Immature natural killer cell (primary cell): Measurements from ENCODE around the gene FAF2. TPM values are rescaled to one million over a fixed set of nuclear protein-coding genes. Genes with fewer than 3 reads are reported as not detected.
A peak's percentile ranks its signal among the peaks of the same experiment; 100 is the strongest.
"Not testable (repeated sequence)": the region's sequence is repeated elsewhere in the genome, so short reads cannot be mapped to it uniquely, and the experiment has no call there.

Experiments
- DNase-seq, 3 donors: peaks; one replicate each; pipeline ENCODE4 v3.0.0; 2022; ENCODE audit warnings: mixed read lengths in 1 of 3
- H3K27ac Mint-ChIP-seq, 6 donors: one replicate each; pipeline ENCODE4 v1.8.0; 2020; ENCODE audit warnings: mixed read lengths in 6 of 6, mild to moderate bottlenecking in 5 of 6, inconsistent platforms in 4 of 6, moderate library complexity in 3 of 6
- H3K27me3 Mint-ChIP-seq, 3 donors: one replicate each; pipeline ENCODE4 v1.8.0; 2020 to 2021; ENCODE audit warnings: low read depth in 3 of 3, mild to moderate bottlenecking in 3 of 3, mixed read lengths in 3 of 3, moderate library complexity in 3 of 3, inconsistent platforms in 1 of 3
- H3K36me3 Mint-ChIP-seq, 3 donors: one replicate each; pipeline ENCODE4 v1.8.0; 2020; ENCODE audit warnings: mixed read lengths in 3 of 3, inconsistent platforms in 2 of 3, mild to moderate bottlenecking in 2 of 3
- H3K4me1 Mint-ChIP-seq, 2 donors: one replicate each; pipeline ENCODE4 v1.8.0; 2020; ENCODE audit warnings: inconsistent platforms in 2 of 2, mild to moderate bottlenecking in 2 of 2, mixed read lengths in 2 of 2, moderate library complexity in 1 of 2
- H3K4me3 Mint-ChIP-seq, 5 donors: one replicate each; pipeline ENCODE4 v1.8.0; 2020; ENCODE audit warnings: mild to moderate bottlenecking in 5 of 5, mixed read lengths in 5 of 5, inconsistent platforms in 3 of 5, moderate library complexity in 3 of 5
- H3K9me3 Mint-ChIP-seq, 6 donors: one replicate each; pipeline ENCODE4 v1.8.0; 2020; ENCODE audit warnings: mild to moderate bottlenecking in 6 of 6, mixed read lengths in 6 of 6, inconsistent platforms in 4 of 6, moderate library complexity in 3 of 6
- polyA plus RNA-seq, 3 donors: library from polyadenylated mRNA; unstranded; fragments of 300-500 nt; fragmentation: Illumina TruSeq; gene quantifications; one replicate each; pipeline ENCODE4 v1.2.3, GENCODE V29; 2021

The FAF2 gene
- polyA plus RNA-seq, 3 donors from 2014 or later: 9.0 to 17.6 (median 17.0) TPM

DNA sequence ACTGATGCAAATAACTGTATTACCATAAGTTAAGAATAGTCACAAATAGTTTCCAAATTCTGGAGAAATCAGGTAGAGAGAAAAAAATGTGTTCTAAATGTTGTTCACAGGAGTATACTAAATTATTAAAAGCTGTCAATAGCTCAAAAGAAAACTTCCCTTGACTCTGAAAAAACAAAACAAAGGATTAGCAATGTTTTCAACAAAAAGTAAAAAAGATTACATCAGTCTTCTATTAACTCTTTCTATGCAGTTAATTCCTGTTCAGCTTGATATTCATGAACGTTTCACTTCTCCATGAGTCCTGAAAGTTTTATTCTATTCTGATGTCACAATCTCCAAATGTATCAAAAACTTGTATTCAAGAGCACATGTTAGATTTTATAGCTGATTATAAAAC is 22.4 kb upstream of the FAF2 start:
- no peak overlapping the region for H3K4me3 Mint-ChIP-seq
- no peaks in the 10 kb centered on the region for H3K9me3 Mint-ChIP-seq
- no peak overlapping the region for H3K27ac Mint-ChIP-seq
- H3K27me3 Mint-ChIP-seq: peaks cover 3 to 6% (median 4%) of the 10 kb centered on the region in 3 donors
- DNase-seq: no peak
- peaks cover 6 to 8% of the 10 kb centered on the region in 2 donors for H3K4me1 Mint-ChIP-seq
- H3K36me3 Mint-ChIP-seq: no peaks in the 10 kb centered on the region

DNA sequence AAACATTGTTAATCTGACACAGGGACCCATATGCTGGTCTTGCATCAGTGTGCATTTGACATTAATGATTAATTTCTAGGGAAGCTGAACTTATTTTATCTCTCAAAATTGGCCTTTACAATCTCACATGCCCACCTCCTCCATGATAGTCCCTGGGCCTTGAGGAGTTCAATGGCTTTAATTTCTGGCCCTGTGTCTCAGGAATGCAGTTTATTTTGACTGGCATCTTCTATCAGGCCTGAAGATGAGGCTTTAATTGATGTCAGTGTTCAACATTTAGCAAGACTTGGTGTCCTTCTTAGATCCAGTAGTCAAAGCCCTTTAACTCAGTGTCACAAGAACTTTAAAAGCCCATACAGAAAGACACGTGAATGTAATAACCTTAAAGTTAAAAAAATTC is 21.3 kb upstream of the FAF2 start:
- H3K9me3 Mint-ChIP-seq: no peaks in the 10 kb centered on the region
- peaks cover 0 to 4% (median 3%) of the 10 kb centered on the region in 3 donors for H3K27me3 Mint-ChIP-seq
- DNase-seq: no peak
- H3K36me3 Mint-ChIP-seq: no peaks in the 10 kb centered on the region
- peaks cover 6 to 9% of the 10 kb centered on the region in 2 donors for H3K4me1 Mint-ChIP-seq
- H3K4me3 Mint-ChIP-seq: no peak overlapping the region
- no peak overlapping the region for H3K27ac Mint-ChIP-seq

DNA sequence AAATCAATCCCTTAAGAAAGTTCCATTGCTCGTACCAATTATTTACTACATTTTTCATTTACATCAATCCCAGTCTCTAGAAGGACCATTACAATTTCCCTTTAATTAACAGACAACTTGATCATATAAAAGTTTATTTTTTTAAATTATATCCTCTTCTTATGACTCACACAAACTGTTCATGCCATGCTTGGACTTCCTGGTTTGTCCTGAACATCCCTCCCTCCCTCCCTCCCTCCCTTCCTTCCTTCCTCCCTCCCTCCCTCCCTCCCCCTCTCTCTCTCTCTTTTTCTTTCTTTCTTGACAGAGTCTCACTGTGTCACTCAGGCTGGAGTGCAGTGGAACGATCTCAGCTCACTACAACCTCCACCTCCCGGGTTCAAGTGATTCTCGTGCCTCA is 20.2 kb upstream of the FAF2 start:
- H3K36me3 Mint-ChIP-seq: no peaks in the 10 kb centered on the region
- H3K4me3 Mint-ChIP-seq: no peak overlapping the region
- H3K9me3 Mint-ChIP-seq: no peaks in the 10 kb centered on the region
- no peak overlapping the region for H3K27ac Mint-ChIP-seq
- DNase-seq: no peak
- peaks cover 6 to 9% of the 10 kb centered on the region in 2 donors for H3K4me1 Mint-ChIP-seq
- peaks cover 0 to 10% (median 1%) of the 10 kb centered on the region in 3 donors for H3K27me3 Mint-ChIP-seq

DNA sequence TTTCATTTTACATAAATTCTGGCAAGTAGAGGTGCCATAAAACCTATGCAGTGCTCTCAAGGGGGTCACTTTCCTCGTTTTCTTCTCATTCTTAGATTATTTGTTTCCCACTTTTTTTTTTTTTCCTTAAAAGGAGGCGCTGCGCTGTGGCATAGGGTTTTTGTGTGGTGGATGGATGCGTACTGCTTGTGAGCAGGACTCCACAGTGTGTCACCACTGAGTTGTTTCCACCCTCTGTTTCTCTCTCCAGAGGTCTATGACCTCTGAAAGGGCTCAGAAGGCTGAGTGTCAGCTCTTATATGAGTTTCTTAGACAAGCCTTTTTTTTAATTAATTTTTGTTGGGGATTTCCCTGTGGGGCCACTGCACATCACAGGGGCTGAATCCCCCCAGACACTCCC is 18.2 kb upstream of the FAF2 start:
- Mint-ChIP-seq H3K4me3 (no peak overlapping the region), H3K36me3 (no peaks in the 10 kb centered on the region)

DNA sequence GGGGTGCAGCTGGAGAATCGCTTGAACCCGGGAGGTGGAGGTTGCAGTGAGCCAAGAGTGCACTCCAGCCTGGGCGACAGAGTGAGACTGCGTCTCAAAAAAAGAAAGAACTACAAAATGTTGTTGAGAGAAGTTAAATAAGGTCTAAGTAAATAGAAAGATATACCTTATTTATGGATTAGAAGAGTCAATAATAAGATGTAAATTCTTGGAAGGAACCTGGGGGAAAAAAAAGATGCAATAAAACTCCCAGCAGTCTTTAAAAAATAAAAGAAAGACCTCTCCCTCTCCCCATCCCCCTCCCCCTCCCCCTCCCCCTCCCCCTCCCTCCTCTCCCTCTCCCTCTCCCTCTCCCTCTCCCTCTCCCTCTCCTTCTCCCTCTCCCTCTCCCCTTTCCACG is 15.5 kb upstream of the FAF2 start:
- H3K4me1 Mint-ChIP-seq: peaks cover 17 to 22% of the 10 kb centered on the region in 2 donors
- peaks cover 1 to 10% (median 10%) of the 10 kb centered on the region in 3 donors for H3K27me3 Mint-ChIP-seq
- H3K27ac Mint-ChIP-seq: no peak overlapping the region
- DNase-seq: no peak
- H3K4me3 Mint-ChIP-seq: no peak overlapping the region
- no peaks in the 10 kb centered on the region for H3K36me3 Mint-ChIP-seq
- H3K9me3 Mint-ChIP-seq: no peaks in the 10 kb centered on the region

More for the DNA sequence above, 18.2 kb upstream of the FAF2 start:
- H3K27ac Mint-ChIP-seq: no peak overlapping the region
- DNase-seq: no peak
- peaks cover 6 to 9% of the 10 kb centered on the region in 2 donors for H3K4me1 Mint-ChIP-seq
- peaks cover 0 to 6% (median 1%) of the 10 kb centered on the region in 3 donors for H3K27me3 Mint-ChIP-seq
- no peaks in the 10 kb centered on the region for H3K9me3 Mint-ChIP-seq

DNA sequence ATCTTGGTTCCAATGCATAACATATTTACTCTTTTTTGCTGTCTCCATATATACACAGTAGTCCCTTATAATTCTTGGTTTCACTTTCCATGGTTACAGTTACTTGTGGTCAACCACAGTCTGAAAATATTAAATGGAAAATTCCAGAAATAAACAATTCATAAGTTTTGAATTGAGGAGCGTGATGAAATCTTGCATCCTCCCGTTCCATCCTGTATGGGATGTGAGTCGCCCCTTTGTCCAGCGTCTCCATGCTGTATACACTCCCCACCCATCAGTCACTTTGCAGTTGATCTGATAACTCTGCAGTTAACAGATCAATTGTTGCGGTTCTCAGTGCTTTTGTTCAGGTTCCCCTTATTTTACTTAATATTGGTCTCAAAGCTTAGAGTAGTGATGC is 11.5 kb upstream of the FAF2 start:
- no peak for DNase-seq
- Mint-ChIP-seq H3K9me3 (no peaks in the 10 kb centered on the region), H3K4me1 (peaks cover 10 to 12% of the 10 kb centered on the region in 2 donors), H3K27ac (peak overlapping the region in 3 of 6 donors; percentile 5 to 50 (median 9)), H3K4me3 (peak overlapping the region; percentile 34 to 70 (median 40)), H3K36me3 (no peaks in the 10 kb centered on the region), H3K27me3 (peaks cover 3 to 16% (median 10%) of the 10 kb centered on the region in 3 donors)

DNA sequence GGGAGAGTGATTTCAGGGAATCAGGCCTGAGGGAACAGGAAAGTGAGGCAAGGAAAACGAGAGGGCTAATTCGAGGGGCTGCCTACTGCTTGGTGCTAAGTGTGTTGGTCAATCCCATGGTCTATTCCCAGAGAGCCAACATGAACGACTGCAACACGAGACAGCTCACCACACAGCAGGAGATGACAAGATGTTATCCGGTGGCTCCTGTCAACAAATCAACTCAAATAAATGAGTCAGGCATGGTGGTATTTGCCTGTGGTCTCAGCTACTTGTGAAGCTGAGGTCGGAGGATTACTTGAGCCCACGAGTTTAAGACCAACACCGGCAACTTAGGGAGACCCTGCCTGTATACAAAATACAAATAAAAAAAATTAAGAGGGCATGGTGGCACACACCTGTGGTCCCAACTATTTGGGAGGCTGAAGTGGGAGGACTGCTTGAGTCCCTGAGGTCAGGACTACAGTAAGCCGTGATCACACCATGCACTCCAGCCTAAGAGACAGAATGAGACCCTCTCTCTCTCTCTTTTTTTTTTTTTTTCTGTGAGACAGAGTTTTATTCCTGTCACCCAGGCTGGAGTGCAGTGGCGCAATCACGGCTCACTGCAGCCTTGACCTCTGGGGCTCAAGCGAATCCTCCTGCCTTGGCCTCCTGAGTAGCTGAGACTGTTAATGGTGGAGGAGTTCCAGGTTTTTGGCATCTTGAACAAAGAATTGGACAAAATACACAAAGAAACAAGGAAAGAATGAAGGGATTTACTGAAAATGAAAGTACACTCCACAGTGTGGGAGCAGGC is 9.0 kb upstream of the FAF2 start:
- no peak overlapping the region for H3K27ac Mint-ChIP-seq
- peaks cover 10 to 12% of the 10 kb centered on the region in 2 donors for H3K4me1 Mint-ChIP-seq
- H3K4me3 Mint-ChIP-seq: no peak overlapping the region
- DNase-seq: no peak
- H3K27me3 Mint-ChIP-seq: peaks cover 3 to 16% (median 3%) of the 10 kb centered on the region in 3 donors
- no peaks in the 10 kb centered on the region for H3K9me3 Mint-ChIP-seq
- H3K36me3 Mint-ChIP-seq: no peaks in the 10 kb centered on the region

DNA sequence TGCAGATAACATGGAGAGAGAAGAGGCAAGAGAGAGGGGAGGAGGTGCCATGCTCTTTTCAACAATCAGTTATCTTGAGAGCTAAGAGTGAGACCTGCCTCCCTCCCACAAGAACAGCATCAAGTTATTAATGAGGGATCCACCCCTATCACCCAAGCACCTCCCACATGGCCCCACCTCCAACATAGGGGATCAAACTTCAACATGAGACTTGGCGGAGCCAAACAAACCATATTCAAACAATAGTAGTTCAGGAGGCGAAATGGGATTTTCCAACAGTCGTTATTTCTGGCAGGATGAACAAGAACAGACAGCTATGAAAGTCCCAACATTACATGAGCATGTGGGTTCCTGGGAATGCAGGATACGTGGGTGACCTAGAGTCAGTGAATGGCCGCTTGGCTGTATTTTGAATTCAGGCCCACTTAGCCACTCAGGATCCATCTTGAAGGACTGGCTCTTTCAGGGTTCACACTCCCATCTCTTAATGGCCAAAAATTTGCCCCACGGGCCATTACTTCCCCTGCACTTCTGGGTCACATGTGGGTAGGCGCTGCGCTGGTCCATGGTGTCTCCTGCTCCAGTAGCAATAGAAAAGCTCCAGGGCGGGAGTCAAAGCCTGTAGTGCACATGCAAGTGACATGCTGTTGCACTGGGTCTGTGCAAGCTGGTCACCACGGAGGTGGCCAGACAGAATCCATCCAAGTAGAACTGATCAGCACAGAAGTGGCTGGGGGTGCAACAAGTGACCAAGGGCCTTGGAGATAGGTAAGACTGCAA is 7.1 kb upstream of the FAF2 start:
- H3K9me3 Mint-ChIP-seq: no peaks in the 10 kb centered on the region
- H3K27ac Mint-ChIP-seq: no peak overlapping the region
- no peak overlapping the region for H3K4me3 Mint-ChIP-seq
- DNase-seq: no peak
- H3K36me3 Mint-ChIP-seq: no peaks in the 10 kb centered on the region
- H3K27me3 Mint-ChIP-seq: peaks cover 3 to 15% (median 3%) of the 10 kb centered on the region in 3 donors
- H3K4me1 Mint-ChIP-seq: peaks cover 10 to 12% of the 10 kb centered on the region in 2 donors

DNA sequence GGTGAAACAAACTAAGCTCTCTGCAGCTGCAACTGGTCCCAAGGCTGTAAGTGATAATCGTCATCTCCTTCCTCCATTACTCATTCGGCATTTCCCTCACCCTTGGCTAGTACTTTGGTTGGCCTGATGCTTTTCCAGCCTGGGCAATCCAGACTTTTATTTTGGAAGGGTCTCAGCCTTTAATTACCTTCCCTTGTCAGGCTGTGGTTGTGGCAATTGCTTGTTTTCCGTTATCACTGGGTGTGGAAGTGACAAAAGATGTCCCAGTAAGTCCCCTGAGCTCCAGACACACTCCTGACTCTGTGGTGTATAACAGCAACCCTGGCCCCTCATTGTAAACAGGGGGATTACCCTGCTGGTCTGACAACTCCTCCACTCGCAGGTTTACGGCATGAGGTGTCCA is 6.3 kb upstream of the FAF2 start:
- H3K27me3 Mint-ChIP-seq: peaks cover 3 to 10% (median 5%) of the 10 kb centered on the region in 3 donors
- no peaks in the 10 kb centered on the region for H3K9me3 Mint-ChIP-seq
- H3K27ac Mint-ChIP-seq: no peak overlapping the region
- no peak overlapping the region for H3K4me3 Mint-ChIP-seq
- H3K4me1 Mint-ChIP-seq: peaks cover 9% of the 10 kb centered on the region in 2 donors
- no peak for DNase-seq
- H3K36me3 Mint-ChIP-seq: no peaks in the 10 kb centered on the region

DNA sequence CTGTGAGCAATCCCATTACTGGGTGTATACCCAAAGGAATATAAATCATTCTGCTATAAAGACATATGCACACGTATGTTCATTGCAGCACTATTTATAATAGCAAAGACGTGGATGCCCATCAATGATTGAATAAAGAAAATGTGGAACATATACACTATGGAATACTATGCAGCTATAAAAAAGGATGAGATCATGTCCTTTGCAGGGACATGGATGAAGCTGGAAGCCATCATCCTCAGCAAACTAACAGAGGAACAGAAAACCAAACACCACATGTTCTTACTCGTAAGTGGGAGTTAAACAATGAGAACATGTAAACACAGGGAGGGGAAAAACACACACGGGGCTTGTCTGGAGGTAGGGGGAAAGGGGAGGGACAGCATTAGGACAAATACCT is 5.3 kb upstream of the FAF2 start:
- not testable (repeated sequence) for H3K36me3 Mint-ChIP-seq, H3K27ac Mint-ChIP-seq, H3K4me3 Mint-ChIP-seq, DNase-seq, H3K9me3 Mint-ChIP-seq
- H3K4me1 Mint-ChIP-seq: peaks cover 8 to 13% of the 10 kb centered on the region in 2 donors
- peaks cover 11 to 15% (median 12%) of the 10 kb centered on the region in 3 donors for H3K27me3 Mint-ChIP-seq

DNA sequence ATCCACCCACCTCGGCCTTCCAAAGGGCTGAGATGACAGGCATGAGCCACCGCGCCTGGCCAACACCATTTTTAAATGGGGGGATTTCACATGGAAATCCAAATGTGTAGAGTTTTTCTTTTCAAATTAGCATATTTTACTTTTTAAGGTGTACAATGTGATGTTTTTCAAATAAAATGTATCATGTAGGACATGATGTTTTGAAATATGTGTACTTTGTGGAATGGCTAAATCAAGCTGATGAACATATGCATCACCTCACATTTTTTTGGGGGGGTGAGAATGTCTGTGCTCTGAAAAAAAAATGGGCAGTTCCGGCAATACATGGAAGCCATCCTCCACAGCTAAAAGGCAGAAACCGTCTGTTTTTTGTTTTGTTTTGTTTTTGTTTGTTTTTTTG is 3.4 kb upstream of the FAF2 start:
- no peak overlapping the region for H3K4me3 Mint-ChIP-seq
- peaks cover 23 to 26% (median 26%) of the 10 kb centered on the region in 3 donors for H3K27me3 Mint-ChIP-seq
- H3K36me3 Mint-ChIP-seq: no peaks in the 10 kb centered on the region
- no peak overlapping the region for H3K27ac Mint-ChIP-seq
- no peak for DNase-seq
- peaks cover 0 to 4% (median 0%) of the 10 kb centered on the region in 6 donors for H3K9me3 Mint-ChIP-seq
- H3K4me1 Mint-ChIP-seq: peaks cover 24 to 32% of the 10 kb centered on the region in 2 donors

DNA sequence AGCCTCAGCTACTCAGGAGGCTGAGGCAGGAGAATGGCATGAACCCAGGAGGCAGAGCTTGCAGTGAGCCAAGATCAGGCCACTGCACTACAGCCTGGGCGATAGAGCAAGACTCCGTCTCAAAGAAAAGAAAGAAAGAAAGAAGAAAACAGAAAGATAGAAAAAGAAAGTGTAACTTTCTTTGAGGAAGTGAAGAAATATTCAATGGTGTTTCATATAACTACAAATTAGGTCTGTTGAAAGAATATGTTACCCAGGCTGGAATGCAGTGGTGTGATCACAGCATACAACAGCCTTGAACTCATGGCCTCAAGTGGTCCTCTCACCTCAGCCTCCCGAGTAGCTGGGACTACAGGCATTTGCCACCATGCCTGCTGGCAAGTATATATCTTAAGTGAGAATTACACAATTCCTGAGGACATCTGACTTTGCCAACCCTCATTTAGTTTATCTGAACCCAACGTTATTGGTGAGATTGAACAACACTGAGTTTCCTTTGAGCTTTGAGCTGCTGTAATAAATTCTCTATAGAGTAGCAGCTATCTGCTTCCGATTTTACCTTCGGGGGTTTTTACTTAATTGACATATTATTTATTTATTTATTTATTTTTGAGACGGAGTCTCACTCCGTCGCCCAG is 2.0 kb upstream of the FAF2 start:
- Mint-ChIP-seq H3K9me3 (peaks cover 0 to 4% (median 0%) of the 10 kb centered on the region in 6 donors), H3K36me3 (no peaks in the 10 kb centered on the region), H3K27ac (peak overlapping the region in 4 of 6 donors; percentile 11 to 100 (median 43)), H3K4me3 (peak overlapping the region in 3 of 5 donors; percentile 49 to 50 (median 50)), H3K4me1 (peaks cover 30 to 43% of the 10 kb centered on the region in 2 donors), H3K27me3 (peaks cover 21 to 26% (median 24%) of the 10 kb centered on the region in 3 donors)
- no peak for DNase-seq

DNA sequence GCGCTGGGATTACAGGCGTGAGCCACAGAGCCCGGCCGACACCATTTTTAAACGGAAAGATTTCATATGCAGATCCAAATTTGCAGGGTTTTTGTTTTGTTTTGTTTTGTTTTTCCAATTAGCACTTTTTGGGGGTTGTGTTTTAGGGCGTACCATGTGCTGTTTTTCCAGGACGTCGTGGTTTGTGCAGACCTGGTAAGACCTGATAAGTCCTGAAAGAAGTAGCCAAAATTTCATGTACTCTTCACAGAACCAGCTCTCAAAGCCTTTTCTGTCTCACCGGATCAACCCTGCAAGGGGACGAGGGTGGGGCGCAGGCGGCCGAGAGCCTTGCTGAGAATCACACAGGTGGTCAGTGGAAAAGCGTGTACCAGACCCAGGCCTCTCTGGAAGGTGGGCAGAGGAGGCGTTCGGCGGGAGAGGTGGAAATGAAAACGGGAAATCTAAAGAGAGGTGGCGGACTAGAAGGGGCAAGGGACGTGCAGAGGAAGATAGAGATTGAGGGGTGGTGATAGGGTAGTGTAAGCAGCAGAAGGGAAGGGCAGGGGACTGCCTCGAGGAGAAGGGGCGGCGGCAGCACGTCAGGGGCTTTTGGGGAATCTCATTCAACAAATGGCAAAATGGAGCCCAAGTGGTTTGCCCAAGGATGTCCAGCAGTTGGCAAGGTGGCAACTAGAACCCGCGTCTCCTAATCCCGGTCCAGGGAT is 1.1 kb upstream of the FAF2 start:
- peaks cover 19 to 26% (median 21%) of the 10 kb centered on the region in 3 donors for H3K27me3 Mint-ChIP-seq
- peaks cover 30 to 43% of the 10 kb centered on the region in 2 donors for H3K4me1 Mint-ChIP-seq
- H3K9me3 Mint-ChIP-seq: peaks cover 0 to 4% (median 0%) of the 10 kb centered on the region in 6 donors
- no peaks in the 10 kb centered on the region for H3K36me3 Mint-ChIP-seq
- DNase-seq: peak in 1 of 3 donors; percentile 28
- peak overlapping the region; percentile 99 to 100 (median 100) for H3K27ac Mint-ChIP-seq
- H3K4me3 Mint-ChIP-seq: peak overlapping the region; percentile 96 to 99 (median 98)
